Activated naive CD4-positive, alpha-beta T cell treated with anti-CD3 and anti-CD28 coated beads, Interleukin-2, amount 50 U/mL, for 72 hours (primary cell): ENCODE results near the gene HES1. TPM values are rescaled to one million over a fixed set of nuclear protein-coding genes. Genes with fewer than 3 reads are reported as not detected.
A peak's percentile ranks its signal among the peaks of the same experiment; 100 is the strongest.
"Not testable (repeated sequence)": the region's sequence is repeated elsewhere in the genome, so short reads cannot be mapped to it uniquely, and the experiment has no call there.

Source experiments
- ATAC-seq, 2 donors: fragments of 150-1000 bp; cut with Tn5 transposase; 2 replicates each; pipeline ENCODE4 v1.10.0; 2021; ENCODE audit warnings: mild to moderate bottlenecking in 2 of 2, moderate library complexity in 2 of 2
- DNase-seq, 2 donors: peaks; one replicate each; pipeline ENCODE4 v3.0.0; 2021 to 2022; ENCODE audit warnings: low spot score in 2 of 2
- H3K27ac Mint-ChIP-seq, 2 donors: one replicate each; pipeline ENCODE4 v1.8.0; 2022; ENCODE audit warnings: mild to moderate bottlenecking in 2 of 2, mixed read lengths in 2 of 2
- H3K36me3 Mint-ChIP-seq, 2 donors: one replicate each; pipeline ENCODE4 v1.8.0; 2022; ENCODE audit warnings: mixed read lengths in 2 of 2
- H3K9me3 Mint-ChIP-seq, 2 donors: one replicate each; pipeline ENCODE4 v1.8.0; 2022; ENCODE audit warnings: mixed read lengths in 2 of 2
- total RNA-seq, 2 donors: library from RNA; stranded (reverse); gene quantifications; one replicate each; pipeline ENCODE4 v1.2.3, GENCODE V29; 2022

HES1 gene, protein sequence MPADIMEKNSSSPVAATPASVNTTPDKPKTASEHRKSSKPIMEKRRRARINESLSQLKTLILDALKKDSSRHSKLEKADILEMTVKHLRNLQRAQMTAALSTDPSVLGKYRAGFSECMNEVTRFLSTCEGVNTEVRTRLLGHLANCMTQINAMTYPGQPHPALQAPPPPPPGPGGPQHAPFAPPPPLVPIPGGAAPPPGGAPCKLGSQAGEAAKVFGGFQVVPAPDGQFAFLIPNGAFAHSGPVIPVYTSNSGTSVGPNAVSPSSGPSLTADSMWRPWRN
- total RNA-seq: 1 to 10 TPM in 1 of 2 donors, not detected in 1; 2.5 TPM

DNA sequence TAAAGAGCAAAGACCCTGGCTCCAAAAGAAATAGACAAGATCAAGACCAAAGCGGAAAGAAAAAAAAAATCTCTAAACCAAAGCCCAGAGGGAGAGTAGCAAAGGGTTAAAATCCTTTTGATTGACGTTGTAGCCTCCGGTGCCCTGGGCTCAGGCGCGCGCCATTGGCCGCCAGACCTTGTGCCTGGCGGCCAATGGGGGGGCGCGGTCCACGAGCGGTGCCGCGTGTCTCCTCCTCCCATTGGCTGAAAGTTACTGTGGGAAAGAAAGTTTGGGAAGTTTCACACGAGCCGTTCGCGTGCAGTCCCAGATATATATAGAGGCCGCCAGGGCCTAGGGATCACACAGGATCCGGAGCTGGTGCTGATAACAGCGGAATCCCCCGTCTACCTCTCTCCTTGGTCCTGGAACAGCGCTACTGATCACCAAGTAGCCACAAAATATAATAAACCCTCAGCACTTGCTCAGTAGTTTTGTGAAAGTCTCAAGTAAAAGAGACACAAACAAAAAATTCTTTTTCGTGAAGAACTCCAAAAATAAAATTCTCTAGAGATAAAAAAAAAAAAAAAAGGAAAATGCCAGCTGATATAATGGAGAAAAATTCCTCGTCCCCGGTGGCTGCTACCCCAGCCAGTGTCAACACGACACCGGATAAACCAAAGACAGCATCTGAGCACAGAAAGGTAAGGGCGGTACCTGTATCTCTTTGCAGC is at the start of gene HES1:
HES1 (plus strand) TSS at position 343 of the 713 bp plus-strand sequence; CDS start at position 576, 233 bp downstream.
- H3K27ac Mint-ChIP-seq: peak within 1 kb of the TSS; percentile 27 to 61
- ATAC-seq: peak in 1 of 2 donors; percentile 56
- peak in 1 of 2 donors; percentile 55 for DNase-seq
- H3K9me3 Mint-ChIP-seq: no peaks in the 10 kb centered on the region
- peaks cover 0 to 9% of the 10 kb centered on the region in 2 donors for H3K36me3 Mint-ChIP-seq

DNA sequence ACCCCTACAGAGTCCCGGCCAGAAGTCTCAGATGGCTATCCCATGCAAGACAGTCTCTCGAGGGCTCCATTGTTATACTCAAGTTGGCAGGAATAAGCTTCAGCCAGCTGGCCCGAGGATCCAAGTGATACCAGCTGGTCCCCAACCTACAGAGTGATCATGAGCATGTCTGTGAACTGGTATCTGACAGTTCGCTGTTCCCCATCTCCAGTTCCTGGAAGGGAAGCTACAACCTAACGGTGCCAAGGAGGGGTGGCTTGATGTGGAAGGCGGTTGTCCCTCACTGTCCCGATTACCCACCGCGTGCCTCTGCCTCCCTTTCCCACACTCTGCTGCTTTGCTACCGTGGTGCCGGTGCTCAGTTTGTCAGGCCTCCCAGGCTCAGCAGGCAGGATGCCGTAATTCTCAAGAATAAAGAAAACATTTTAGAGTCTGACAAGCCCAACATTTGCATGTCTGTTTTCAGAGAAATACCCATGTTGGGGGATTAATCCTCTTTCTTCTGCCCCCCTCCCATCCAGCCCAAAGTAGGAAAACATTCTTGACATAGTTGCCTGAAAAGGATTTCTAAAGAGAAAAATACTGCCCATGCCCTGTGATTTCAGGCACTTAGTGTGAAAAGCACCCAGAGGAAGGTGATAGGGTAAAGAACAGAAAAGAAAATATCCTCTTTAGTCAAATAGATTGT is 49.4 kb upstream of the HES1 start:
- ATAC-seq (no peak), DNase-seq (no peak)
- H3K27ac Mint-ChIP-seq: peak overlapping the region in 1 of 2 donors; percentile 14
- H3K9me3 Mint-ChIP-seq: no peaks in the 10 kb centered on the region
- no peaks in the 10 kb centered on the region for H3K36me3 Mint-ChIP-seq

DNA sequence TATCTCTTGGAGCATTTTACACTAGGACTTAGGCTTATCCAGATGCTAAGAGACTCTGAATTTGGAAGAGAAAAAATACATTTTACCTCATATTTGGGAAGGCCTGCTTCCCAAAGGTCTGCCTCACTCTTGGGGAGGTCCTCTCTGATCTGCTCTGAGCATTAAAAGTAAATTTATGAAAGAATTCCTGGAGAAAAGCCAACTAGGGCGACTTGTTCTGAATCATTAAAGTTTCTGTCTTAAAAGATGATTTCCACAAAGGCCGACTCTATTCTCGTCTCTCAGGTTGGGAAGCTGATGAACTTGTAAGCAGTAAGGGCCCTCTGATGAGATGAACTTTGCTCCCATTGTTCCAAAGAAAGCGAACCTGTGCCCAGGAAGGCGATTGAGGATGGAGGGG is 48.7 kb upstream of the HES1 start:
- no peak for ATAC-seq
- Mint-ChIP-seq H3K27ac (no peak overlapping the region), H3K9me3 (no peaks in the 10 kb centered on the region), H3K36me3 (no peaks in the 10 kb centered on the region)
- DNase-seq: no peak

DNA sequence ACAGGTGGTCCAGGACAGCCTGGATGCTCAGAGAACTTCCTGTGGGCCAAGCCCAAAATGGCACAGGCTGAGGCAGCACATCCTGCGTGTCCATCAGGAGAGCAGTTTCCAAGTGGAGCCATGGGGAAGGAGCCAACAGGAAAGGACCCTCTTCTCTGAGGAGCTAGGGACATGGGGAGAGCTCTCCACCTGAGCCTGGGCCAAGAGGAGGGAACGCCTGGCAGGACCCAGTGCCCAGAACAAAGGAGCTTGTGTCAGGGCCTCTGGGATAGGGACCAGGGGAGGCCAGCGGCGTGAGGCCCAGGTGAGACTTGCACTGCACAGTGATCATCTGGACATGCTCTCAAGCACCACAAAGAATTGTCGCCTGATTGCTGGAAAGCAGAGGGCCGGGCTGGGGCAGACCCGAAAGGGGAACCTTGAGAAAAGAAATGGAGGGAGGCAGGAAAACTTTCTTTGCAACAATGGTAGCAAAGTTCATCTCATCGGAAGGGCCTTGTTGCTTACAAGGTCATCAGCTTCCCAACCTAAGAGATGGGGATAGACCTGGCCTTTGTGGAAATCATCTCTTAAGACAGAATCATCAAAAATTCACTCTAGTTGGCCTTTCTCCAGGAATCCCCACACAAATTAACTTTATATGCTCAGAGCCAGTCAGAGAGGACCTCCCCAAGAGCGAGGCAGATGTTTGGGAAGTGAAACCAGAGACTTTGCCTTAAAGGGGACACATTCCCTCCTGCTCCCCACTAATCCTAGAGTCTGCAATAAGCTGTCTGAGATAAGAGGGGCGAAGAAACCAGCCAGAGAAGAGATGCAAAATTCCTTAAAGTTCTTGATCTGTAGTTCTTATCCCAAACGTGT is 47.7 kb upstream of the HES1 start:
- ATAC-seq (no peak), DNase-seq (no peak)
- Mint-ChIP-seq H3K27ac (no peak overlapping the region), H3K36me3 (no peaks in the 10 kb centered on the region), H3K9me3 (no peaks in the 10 kb centered on the region)

DNA sequence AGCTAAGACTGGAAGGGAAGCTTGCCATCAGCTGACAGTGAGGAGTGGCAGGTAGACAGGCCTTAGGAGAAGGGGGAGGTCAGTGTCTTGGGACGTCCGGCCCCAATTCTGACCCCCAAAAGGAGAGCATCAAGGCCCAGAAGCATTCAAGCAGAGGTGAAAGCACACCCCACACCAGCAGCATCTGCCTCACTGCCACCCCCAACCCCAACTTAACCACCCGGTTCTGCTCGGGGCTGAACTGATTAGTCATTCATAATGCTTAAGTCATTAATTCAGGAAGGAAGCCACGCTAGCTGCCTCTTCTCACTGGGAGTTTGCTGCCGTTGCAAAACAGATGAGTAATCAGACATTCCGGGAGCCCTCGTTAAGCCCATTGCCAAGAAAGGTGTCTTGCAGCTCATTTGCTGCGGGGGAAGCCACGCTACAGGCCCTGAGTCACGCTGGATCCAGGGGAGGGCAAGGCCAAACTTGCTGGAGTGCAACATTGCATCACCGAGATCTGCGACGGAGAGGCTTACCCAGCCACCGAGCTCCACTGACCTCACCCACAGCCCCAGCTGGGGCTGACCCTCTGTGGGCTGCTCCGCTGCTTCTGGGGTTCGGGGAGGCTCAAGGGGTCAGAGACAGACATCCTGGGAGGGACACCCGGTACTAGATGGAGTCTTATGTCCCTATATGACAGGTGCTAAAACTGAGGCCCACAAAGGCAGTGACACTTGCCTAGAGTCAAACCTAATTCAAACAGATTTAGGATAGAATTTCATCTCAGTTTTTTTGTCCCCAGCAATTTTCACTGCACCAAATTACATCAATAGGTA is 46.4 kb upstream of the HES1 start:
- Mint-ChIP-seq H3K36me3 (no peaks in the 10 kb centered on the region), H3K27ac (no peak overlapping the region), H3K9me3 (no peaks in the 10 kb centered on the region)
- DNase-seq (peak in 1 of 2 donors; percentile 59), ATAC-seq (peak; percentile 89)

DNA sequence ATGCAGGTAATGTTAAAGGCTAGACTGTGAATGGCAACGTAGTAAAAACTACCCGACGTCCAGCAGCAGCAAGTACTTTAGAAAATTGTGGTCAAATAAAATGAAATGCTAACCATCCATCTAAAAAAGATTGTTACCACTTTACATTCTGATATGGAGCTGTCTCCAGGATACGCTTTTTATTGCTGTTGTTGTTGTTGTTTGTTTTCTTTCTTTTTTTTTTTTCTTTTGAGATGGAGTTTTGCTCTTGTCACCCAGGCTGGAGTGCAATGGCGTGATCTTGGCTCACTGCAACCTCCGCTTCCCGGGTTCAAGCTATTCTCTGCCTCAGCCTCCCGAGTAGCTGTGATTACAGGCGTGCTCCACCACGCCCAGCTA is 45.8 kb upstream of the HES1 start:
- not testable (repeated sequence) for H3K36me3 Mint-ChIP-seq, DNase-seq, H3K27ac Mint-ChIP-seq, ATAC-seq, H3K9me3 Mint-ChIP-seq

DNA sequence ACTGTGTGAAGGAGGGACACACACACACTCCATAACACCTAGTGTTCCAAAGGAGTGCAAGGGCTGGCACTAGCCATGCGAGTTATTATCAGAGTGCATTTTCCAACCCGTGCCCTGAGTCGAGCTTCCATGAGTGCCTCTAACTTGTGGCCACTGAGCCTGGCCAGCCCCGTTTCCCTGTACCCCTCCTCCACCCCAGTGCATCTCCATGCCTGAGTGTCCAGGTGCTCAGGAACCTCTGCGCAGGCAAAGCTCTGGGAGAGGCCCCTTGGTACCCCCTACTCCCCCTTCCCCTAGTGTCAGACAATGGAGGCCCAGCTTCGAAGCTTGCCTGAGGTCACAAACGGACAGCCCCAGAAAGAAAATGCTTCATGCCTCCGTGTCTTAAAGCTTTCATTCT is 45.2 kb upstream of the HES1 start:
- H3K36me3 Mint-ChIP-seq: peaks cover 0 to 1% of the 10 kb centered on the region in 2 donors
- peaks cover 0 to under 1% of the 10 kb centered on the region in 2 donors for H3K9me3 Mint-ChIP-seq
- no peak for ATAC-seq

DNA sequence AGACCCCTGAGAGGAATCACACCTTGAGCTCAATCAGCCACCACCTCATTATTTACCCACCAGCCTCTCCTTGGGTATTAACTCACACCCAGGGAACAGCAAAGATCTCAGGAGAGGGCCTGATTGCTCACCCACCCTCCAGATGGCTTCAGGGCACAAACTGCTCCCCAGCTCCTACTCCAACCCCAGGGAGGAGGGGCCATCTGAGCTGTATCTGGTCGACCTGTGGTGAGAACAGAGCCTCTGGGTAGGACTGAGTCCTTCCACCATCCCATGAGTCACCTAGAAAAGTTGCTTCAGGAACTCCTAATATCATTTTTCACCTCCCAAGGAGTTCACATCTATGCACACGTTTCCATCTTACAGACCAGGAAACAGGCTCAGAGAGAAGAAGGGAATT is 44.8 kb upstream of the HES1 start:
- H3K27ac Mint-ChIP-seq: no peak overlapping the region
- DNase-seq: no peak
- peaks cover 0 to 4% of the 10 kb centered on the region in 2 donors for H3K9me3 Mint-ChIP-seq
- ATAC-seq: no peak
- peaks cover 0 to 5% of the 10 kb centered on the region in 2 donors for H3K36me3 Mint-ChIP-seq

More for the DNA sequence above, 45.2 kb upstream of the HES1 start:
- DNase-seq: no peak
- no peak overlapping the region for H3K27ac Mint-ChIP-seq

DNA sequence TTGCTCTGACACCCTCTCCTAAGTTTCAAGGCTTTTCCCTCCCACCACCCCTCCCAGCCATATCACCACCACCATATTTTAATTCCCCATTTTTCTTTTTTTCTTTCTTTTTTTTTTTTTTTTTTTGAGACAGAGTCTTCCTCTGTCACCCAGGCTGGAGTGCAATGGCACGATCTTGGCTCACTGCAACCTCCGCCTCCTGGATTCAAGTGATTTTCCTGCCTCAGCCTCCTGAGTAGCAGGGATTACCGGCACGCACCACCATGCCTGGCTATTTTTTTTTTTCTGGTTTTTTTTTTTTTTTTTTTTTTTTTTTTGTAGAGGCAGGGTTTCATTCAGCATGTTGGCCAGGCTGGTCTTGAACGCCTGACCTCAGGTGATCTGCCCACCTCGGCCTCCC is 44.1 kb upstream of the HES1 start:
- not testable (repeated sequence) for H3K36me3 Mint-ChIP-seq, ATAC-seq, H3K9me3 Mint-ChIP-seq, DNase-seq, H3K27ac Mint-ChIP-seq

DNA sequence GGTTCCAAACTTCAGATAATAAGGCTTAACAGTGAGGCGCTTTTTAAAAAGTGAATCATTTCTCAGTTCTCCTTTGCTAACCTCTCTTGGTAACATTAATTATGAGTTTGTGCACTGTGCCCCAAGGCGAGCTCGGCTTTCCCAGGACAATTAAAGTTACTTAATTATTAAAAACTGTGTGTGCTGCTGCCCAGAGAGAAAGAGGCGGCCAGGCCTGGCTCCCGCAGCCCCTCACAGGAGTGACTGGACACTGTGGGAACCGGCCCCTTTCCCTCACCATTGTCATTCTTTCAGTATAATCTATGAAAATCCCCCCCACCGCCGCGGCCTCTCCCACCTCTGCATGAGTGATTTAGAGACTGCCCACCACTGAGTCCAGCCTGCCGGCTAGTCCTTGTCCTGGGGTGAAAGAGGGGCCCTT is 43.1 kb upstream of the HES1 start:
- no peak for ATAC-seq
- no peak for DNase-seq
- Mint-ChIP-seq H3K9me3 (peaks cover 0 to 4% of the 10 kb centered on the region in 2 donors), H3K27ac (no peak overlapping the region), H3K36me3 (peaks cover 0 to 5% of the 10 kb centered on the region in 2 donors)

DNA sequence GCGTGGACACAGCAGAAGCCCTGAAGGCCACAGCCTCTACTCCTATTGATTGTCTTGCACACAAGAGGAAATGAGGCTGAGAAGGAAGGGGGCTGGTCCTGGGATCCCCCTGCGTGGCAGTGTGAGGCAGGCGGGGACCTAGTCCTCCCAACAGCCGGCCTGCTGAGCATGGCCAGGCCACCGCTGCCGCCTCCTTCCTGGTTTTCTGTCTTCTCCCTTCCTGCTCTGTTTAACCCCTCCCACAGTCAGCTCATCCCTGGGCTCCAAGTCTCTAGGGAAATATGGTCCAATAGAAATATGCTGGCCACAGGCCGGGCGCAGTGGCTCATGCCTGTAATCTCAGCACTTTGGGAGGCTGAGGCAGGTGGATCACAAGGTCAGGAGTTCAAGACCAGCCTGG is 42.1 kb upstream of the HES1 start:
- ATAC-seq: no peak
- DNase-seq: no peak
- Mint-ChIP-seq H3K9me3 (peaks cover 0 to 4% of the 10 kb centered on the region in 2 donors), H3K27ac (no peak overlapping the region), H3K36me3 (peaks cover 0 to 5% of the 10 kb centered on the region in 2 donors)

DNA sequence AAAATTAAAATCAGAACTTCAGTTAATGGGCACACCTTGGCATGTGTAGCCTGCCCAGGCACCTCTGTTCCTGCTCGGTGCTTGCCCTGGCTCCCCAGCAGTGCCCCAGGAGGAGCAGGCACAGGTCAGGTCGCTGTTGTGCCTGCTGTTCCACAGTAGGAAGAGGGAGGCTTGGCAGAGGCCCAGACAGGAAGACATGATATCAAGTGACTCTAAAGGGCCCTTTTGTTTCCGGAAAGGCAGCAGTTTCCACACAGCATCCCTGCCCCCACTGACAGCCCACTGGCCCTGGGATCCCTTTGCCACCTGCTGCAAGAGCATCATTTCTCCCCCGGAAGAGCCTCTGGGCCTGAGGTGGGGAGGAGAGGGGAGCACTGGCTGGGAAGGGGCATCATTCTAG is 40.5 kb upstream of the HES1 start:
- Mint-ChIP-seq H3K36me3 (peaks cover 0 to 5% of the 10 kb centered on the region in 2 donors), H3K27ac (peak overlapping the region in 1 of 2 donors; percentile 29), H3K9me3 (peaks cover 0 to 4% of the 10 kb centered on the region in 2 donors)
- ATAC-seq (no peak), DNase-seq (no peak)

DNA sequence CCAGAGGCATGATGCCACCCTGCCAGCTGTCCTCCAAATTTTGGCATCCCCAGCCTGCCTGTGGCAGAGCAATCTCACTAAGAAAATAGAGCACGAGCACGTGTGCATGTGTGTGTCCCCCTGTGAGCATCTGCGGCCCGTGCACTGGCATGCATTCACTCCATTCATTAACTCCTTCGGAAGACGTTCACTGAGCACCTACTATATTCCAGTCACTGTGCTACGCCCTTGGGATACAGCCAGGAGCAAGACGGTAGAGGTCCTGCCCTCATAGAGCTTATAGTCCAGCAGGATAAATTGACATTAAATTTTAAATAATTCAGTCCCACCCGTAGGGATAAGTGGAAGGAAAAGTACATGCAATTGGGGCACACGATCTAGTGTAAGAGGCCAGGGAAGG is 40.0 kb upstream of the HES1 start:
- Mint-ChIP-seq H3K27ac (peak overlapping the region in 1 of 2 donors; percentile 29), H3K36me3 (peaks cover 0 to 5% of the 10 kb centered on the region in 2 donors), H3K9me3 (peaks cover 0 to 4% of the 10 kb centered on the region in 2 donors)
- DNase-seq (no peak), ATAC-seq (no peak)

DNA sequence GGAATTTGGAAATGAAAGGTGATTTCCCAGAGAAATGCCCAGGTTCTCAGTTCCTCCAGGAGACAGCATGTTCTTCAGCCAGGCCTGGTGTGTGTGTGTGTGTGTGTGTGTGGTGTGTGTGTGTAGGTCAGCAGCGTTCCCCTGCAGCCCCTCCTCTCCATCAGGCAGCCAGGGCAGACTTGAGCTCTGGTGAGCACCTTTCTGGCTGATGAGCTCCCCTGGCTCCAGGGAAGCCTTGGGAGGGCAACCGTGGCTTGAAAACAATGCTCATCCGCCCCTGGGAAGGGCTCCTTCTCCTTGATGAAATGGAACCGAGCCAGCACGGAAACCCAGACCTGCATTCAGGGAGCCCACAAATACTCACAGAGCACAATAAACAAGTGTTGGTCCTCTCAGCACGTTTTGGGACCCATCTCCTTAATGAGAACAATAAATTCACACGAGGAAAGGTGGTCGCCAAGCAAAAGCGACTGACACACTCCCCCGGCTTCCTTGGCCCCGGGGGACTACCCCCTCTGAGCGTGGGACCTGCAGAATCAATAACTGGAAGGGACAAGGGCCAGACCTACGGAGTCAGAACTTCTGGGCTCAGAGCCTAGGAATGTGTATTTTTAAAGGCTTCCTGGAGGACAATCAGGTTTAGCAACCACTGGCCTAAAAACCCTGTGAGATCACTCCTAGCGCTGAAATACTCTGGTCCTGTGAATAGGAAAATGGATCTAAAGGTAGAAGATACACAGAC is 38.6 kb upstream of the HES1 start:
- Mint-ChIP-seq H3K36me3 (peaks cover 0 to 5% of the 10 kb centered on the region in 2 donors), H3K27ac (no peak overlapping the region), H3K9me3 (peaks cover 0 to 4% of the 10 kb centered on the region in 2 donors)
- ATAC-seq: no peak
- no peak for DNase-seq
